Loucy (cell line): ENCODE measurements around the gene ZSCAN25.
"Not testable (repeated sequence)": the region's sequence is repeated elsewhere in the genome, so short reads cannot be mapped to it uniquely, and the experiment has no call there.

Experiments used
- H2AFZ ChIP-seq: fragments of 200-600 bp; sonication (generic); 2 replicates; pipeline ENCODE4 v1.6.0; 2016; ENCODE audit warnings: antibody characterized with exemption, mild to moderate bottlenecking, low read length, moderate library complexity
- H3F3A ChIP-seq: fragments of 200-600 bp; 2 replicates; pipeline ENCODE4 v1.6.0; 2016; ENCODE audit warnings: antibody characterized with exemption, low read depth, mild to moderate bottlenecking
- H3K27me3 ChIP-seq: fragments of 200-600 bp; sonication (generic); 2 replicates; pipeline ENCODE4 v1.6.1; 2014; ENCODE audit warnings: low read length, mild to moderate bottlenecking; ENCODE audit not compliant: insufficient read depth, poor library complexity, severe bottlenecking
- H3K36me3 ChIP-seq: fragments of 200-600 bp; sonication (generic); 2 replicates; pipeline ENCODE4 v1.6.1; 2016; ENCODE audit warnings: low read length; ENCODE audit not compliant: insufficient read depth
- H3K4me1 ChIP-seq: fragments of 200-600 bp; sonication (generic); 2 replicates; pipeline ENCODE4 v1.5.1; 2014; ENCODE audit warnings: low read length, mild to moderate bottlenecking; ENCODE audit not compliant: insufficient read depth, poor library complexity, severe bottlenecking
- H3K4me2 ChIP-seq: fragments of 200-600 bp; sonication (generic); 2 replicates; pipeline ENCODE4 v1.6.0; 2014; ENCODE audit warnings: antibody characterized with exemption, low read length, low read depth, mild to moderate bottlenecking; ENCODE audit not compliant: poor library complexity, severe bottlenecking
- H3K4me3 ChIP-seq: fragments of 200-600 bp; sonication (generic); 2 replicates; pipeline ENCODE4 v1.5.1; 2014; ENCODE audit warnings: low read length, mild to moderate bottlenecking, mixed read lengths; ENCODE audit not compliant: poor library complexity, severe bottlenecking
- H3K79me2 ChIP-seq: fragments of 200-600 bp; sonication (generic); 2 replicates; pipeline ENCODE4 v1.6.1; 2014; ENCODE audit warnings: low read length; ENCODE audit not compliant: insufficient read depth
- H3K9ac ChIP-seq: fragments of 200-600 bp; sonication (generic); 2 replicates; pipeline ENCODE4 v1.6.0; 2014; ENCODE audit warnings: mild to moderate bottlenecking, low read depth, low read length, moderate library complexity; ENCODE audit not compliant: poor library complexity, severe bottlenecking
- H3K9me2 ChIP-seq: fragments of 200-600 bp; sonication (generic); replicated peaks from 2 replicates; pipeline ENCODE4 v1.6.1; 2016; ENCODE audit warnings: low read depth, low read length, mixed read lengths
- H3K9me3 ChIP-seq: fragments of 200-600 bp; sonication (generic); 2 replicates; pipeline ENCODE4 v1.6.1; 2014; ENCODE audit warnings: mild to moderate bottlenecking, antibody characterized with exemption, low read length, low read depth; ENCODE audit not compliant: insufficient read depth
- H4K20me1 ChIP-seq: fragments of 200-600 bp; sonication (generic); 2 replicates; pipeline ENCODE4 v1.6.0; 2014; ENCODE audit warnings: antibody characterized with exemption, low read length, mild to moderate bottlenecking; ENCODE audit not compliant: insufficient read depth, poor library complexity, severe bottlenecking
- EZH2phosphoT487 ChIP-seq: fragments of 200-600 bp; IDR thresholded peaks from 2 replicates; pipeline ENCODE4 v1.6.1; 2018; ENCODE audit warnings: antibody characterized with exemption, mild to moderate bottlenecking, moderate library complexity, borderline replicate concordance
- TF ChIP-seq, protein P1 (sequence below): fragments of 200-600 bp; sonication (generic); conservative IDR thresholded peaks from 2 replicates; pipeline ENCODE4 v1.5.1; 2014; ENCODE audit warnings: mild to moderate bottlenecking, antibody characterized with exemption, low read length

Gene ZSCAN25

DNA sequence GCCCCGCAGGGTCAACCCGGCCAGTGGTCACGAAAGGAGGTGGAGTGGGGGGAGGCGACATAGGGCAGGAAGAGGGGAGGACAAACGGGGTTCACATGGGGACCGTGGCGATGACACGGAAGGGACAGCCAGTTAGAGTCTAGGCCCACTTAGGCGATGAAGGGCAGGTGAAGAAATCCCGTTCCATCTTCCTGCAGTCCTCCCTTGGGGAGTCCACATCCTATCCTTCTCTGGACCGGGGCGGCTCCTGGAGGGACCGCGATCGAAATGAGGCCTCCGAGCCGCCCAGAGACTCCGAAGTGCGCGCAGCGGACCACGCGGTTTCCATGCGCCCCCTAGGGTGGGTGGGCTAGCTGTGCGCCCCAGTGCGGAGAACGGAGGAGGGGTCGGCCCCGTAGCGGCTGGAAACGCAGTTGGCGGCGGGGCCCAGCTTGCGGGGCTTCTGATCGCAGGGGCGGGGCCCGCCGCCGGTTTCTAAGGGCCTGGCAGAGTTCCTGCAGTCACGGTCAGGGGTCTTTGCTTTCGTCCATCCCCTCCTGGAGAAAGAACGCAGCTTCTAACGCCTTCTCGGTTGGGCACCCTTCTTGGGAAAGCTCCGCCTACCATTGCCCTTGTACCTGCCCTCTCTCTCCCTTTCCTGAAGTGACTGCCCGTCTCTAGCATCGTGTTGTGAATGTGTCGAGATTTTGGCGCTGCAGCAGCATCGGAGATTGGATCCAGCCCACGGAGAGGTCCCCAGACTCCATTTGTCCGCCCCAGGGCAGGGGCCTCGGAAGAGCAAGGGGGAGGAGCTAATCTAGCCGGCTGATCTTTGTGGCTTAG lies 36.6 kb upstream of the ZSCAN25 start:
- no peaks in the 10 kb centered on the region for H3K9me2 ChIP-seq
- peak overlapping the region; percentile 59; the same call in 1 of the 2 replicates for H2AFZ ChIP-seq
- H3K4me3 ChIP-seq: peak overlapping the region; percentile 62
- H3K4me2 ChIP-seq: peak overlapping the region; percentile 32
- no peaks in the 10 kb centered on the region for H3K27me3 ChIP-seq
- no peaks in the 10 kb centered on the region for H3K79me2 ChIP-seq
- peak overlapping the region; percentile 18 for H3K9ac ChIP-seq
- no peaks in the 10 kb centered on the region for H3F3A ChIP-seq
- H3K36me3 ChIP-seq: no peaks in the 10 kb centered on the region
- no peaks in the 10 kb centered on the region for H4K20me1 ChIP-seq
- no peaks in the 10 kb centered on the region for H3K9me3 ChIP-seq
- H3K4me1 ChIP-seq: no peaks in the 10 kb centered on the region
- TF ChIP-seq EZH2phosphoT487: no peak
- TF ChIP-seq, protein P1, sequence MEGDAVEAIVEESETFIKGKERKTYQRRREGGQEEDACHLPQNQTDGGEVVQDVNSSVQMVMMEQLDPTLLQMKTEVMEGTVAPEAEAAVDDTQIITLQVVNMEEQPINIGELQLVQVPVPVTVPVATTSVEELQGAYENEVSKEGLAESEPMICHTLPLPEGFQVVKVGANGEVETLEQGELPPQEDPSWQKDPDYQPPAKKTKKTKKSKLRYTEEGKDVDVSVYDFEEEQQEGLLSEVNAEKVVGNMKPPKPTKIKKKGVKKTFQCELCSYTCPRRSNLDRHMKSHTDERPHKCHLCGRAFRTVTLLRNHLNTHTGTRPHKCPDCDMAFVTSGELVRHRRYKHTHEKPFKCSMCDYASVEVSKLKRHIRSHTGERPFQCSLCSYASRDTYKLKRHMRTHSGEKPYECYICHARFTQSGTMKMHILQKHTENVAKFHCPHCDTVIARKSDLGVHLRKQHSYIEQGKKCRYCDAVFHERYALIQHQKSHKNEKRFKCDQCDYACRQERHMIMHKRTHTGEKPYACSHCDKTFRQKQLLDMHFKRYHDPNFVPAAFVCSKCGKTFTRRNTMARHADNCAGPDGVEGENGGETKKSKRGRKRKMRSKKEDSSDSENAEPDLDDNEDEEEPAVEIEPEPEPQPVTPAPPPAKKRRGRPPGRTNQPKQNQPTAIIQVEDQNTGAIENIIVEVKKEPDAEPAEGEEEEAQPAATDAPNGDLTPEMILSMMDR: no peak; the same call in 1 of the 2 replicates

DNA sequence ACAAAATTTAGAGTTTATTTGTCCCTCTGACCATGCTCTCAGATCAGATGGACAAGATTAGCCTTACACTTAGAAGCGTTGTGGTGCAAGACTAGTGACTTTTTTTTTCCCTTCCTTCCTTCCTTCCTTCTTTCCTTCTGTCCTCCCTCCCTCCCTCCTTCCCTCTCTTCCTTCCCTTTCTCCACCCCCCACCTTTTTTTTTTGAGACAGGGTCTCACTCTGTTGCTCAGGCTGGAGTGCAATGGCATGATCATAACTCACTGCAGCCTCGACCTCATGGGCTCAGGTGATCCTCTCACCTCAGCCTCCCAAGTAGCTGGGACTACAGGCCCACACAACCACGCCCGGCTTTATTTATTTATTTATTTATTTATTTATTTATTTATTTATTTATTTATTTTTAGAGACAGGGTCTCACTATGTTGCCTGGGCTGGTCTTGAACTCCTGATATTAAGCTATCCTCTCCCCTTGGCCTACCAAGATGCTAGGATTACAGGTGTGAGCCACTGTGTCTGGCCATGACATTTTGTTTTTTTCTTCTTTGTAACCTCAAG lies 35.9 kb upstream of the ZSCAN25 start:
- H3K9ac ChIP-seq: peak overlapping the region; percentile 18
- peak overlapping the region; percentile 32 for H3K4me2 ChIP-seq
- H3K4me1 ChIP-seq, H3K27me3 ChIP-seq, H2AFZ ChIP-seq, H3K79me2 ChIP-seq, H3F3A ChIP-seq, H3K9me3 ChIP-seq, H4K20me1 ChIP-seq, H3K36me3 ChIP-seq, H3K9me2 ChIP-seq: not testable (repeated sequence)
- peak overlapping the region; percentile 62 for H3K4me3 ChIP-seq

DNA sequence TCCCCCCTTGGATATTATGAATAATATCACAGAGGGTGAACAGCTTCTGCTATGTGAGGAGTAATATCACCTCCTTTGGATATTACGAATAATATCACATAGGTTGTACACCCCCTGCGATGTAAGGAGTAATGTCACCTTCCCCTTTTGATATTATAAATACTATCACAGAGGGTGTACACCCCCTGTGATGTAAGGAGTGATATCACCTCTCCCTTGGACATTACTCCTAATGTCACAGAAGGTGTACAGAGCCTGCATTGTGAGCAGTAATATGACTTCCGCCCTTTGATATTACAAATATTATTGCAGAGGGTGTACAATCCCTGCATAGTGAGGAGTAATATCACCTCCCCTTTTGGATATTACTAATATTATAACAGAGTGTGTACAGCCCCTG lies 27.9 kb upstream of the ZSCAN25 start:
- Histone ChIP-seq H3K36me3 (no peaks in the 10 kb centered on the region), H3K4me3 (no peak overlapping the region), H3K4me1 (no peaks in the 10 kb centered on the region), H3K9ac (no peak overlapping the region), H3K79me2 (no peaks in the 10 kb centered on the region), H3F3A (no peaks in the 10 kb centered on the region), H2AFZ (no peak overlapping the region), H3K27me3 (no peaks in the 10 kb centered on the region), H3K4me2 (no peak overlapping the region), H3K9me2 (no peaks in the 10 kb centered on the region), H4K20me1 (no peaks in the 10 kb centered on the region), H3K9me3 (no peaks in the 10 kb centered on the region)
- TF ChIP-seq, protein P1: no peak
- TF ChIP-seq EZH2phosphoT487: no peak
